OCI-LY1 (cell line): ENCODE results near the gene TTC3.
"Not testable (repeated sequence)": the region's sequence is repeated elsewhere in the genome, so short reads cannot be mapped to it uniquely, and the experiment has no call there.

ENCODE experiments used
- H2AFZ ChIP-seq: fragments of 200-600 bp; sonication (generic), shearing (Covaris generic); 2 replicates; pipeline ENCODE4 v1.6.0; 2014; ENCODE audit warnings: antibody characterized with exemption, mild to moderate bottlenecking, low read length
- H3F3A ChIP-seq: fragments of 200-600 bp; sonication (generic), shearing (Covaris generic); 2 replicates; pipeline ENCODE4 v1.6.0; 2014; ENCODE audit warnings: mild to moderate bottlenecking, antibody characterized with exemption, low read length, moderate library complexity; ENCODE audit not compliant: insufficient read depth
- H3K27ac ChIP-seq: fragments of 200-600 bp; sonication (generic); 2 replicates; pipeline ENCODE4 v1.5.1; 2014; ENCODE audit warnings: low read length, mixed run types, mild to moderate bottlenecking, low read depth; ENCODE audit not compliant: poor library complexity, severe bottlenecking
- H3K27me3 ChIP-seq: fragments of 200-600 bp; sonication (generic); 2 replicates; pipeline ENCODE4 v1.6.0; 2014; ENCODE audit warnings: antibody characterized with exemption, mild to moderate bottlenecking, low read length, moderate library complexity; ENCODE audit not compliant: insufficient read depth
- H3K36me3 ChIP-seq: fragments of 200-600 bp; sonication (generic); 2 replicates; pipeline ENCODE4 v1.6.1; 2014; ENCODE audit warnings: mild to moderate bottlenecking, antibody characterized with exemption, low read length, moderate library complexity, mixed read lengths; ENCODE audit not compliant: insufficient read depth
- H3K4me1 ChIP-seq: fragments of 200-600 bp; sonication (generic); 2 replicates; pipeline ENCODE4 v1.5.1; 2014; ENCODE audit warnings: mild to moderate bottlenecking, low read length, moderate library complexity; ENCODE audit not compliant: insufficient read depth, severe bottlenecking
- H3K4me2 ChIP-seq: fragments of 200-600 bp; sonication (generic), shearing (Covaris generic); 2 replicates; pipeline ENCODE4 v1.6.1; 2014; ENCODE audit warnings: low read length
- H3K4me3 ChIP-seq: fragments of 200-600 bp; sonication (generic); 2 replicates; pipeline ENCODE4 v1.5.1; 2014; ENCODE audit warnings: low read length, low read depth, mild to moderate bottlenecking, mixed read lengths; ENCODE audit not compliant: poor library complexity, severe bottlenecking
- H3K79me2 ChIP-seq: fragments of 200-600 bp; shearing (Covaris generic); 2 replicates; pipeline ENCODE4 v1.6.1; 2016; ENCODE audit warnings: mixed run types, low read length, mixed read lengths; ENCODE audit not compliant: insufficient read depth
- H3K9ac ChIP-seq: fragments of 200-600 bp; sonication (generic), shearing (Covaris generic); 2 replicates; pipeline ENCODE4 v1.6.1; 2014; ENCODE audit warnings: mild to moderate bottlenecking, low read length, mixed read lengths
- H3K9me2 ChIP-seq: fragments of 200-600 bp; sonication (generic), shearing (Covaris generic); 2 replicates; pipeline ENCODE4 v1.6.1; 2014; ENCODE audit warnings: low read depth, mild to moderate bottlenecking, low read length, mixed read lengths
- H3K9me3 ChIP-seq: fragments of 200-600 bp; shearing (Covaris generic); 2 replicates; pipeline ENCODE4 v1.6.1; 2014; ENCODE audit warnings: low read length, mixed read lengths
- H4K20me1 ChIP-seq: fragments of 200-600 bp; sonication (generic), shearing (Covaris generic); 2 replicates; pipeline ENCODE4 v1.6.0; 2016; ENCODE audit warnings: mild to moderate bottlenecking, low read length; ENCODE audit not compliant: insufficient read depth
- CTCF ChIP-seq: fragments of 200-600 bp; sonication (generic), shearing (Covaris generic); IDR thresholded peaks from 2 replicates; pipeline ENCODE4 v1.5.1; 2017; ENCODE audit warnings: mild to moderate bottlenecking, antibody characterized with exemption, low read length, moderate library complexity, mixed read lengths
- EZH2 ChIP-seq: fragments of 200-600 bp; sonication (generic), shearing (Covaris generic); IDR thresholded peaks from 2 replicates; pipeline ENCODE4 v1.8.0; 2017; ENCODE audit warnings: borderline replicate concordance, mixed run types, mild to moderate bottlenecking, antibody characterized with exemption, low read length, moderate library complexity, mixed read lengths

Gene TTC3

GRCh38 chr21:37139902-37140301, 66.8 kb downstream of the TTC3 start:
- TF ChIP-seq EZH2 (no peak), CTCF (no peak)
- Histone ChIP-seq H3K27me3 (no peaks in the 10 kb centered on the region), H3K9ac (no peak overlapping the region), H4K20me1 (no peaks in the 10 kb centered on the region), H3K27ac (no peak overlapping the region), H3F3A (no peaks in the 10 kb centered on the region), H3K9me3 (no peaks in the 10 kb centered on the region), H3K4me3 (no peak overlapping the region), H2AFZ (no peak overlapping the region), H3K9me2 (no peaks in the 10 kb centered on the region), H3K4me2 (no peak overlapping the region), H3K79me2 (no peaks in the 10 kb centered on the region), H3K4me1 (no peaks in the 10 kb centered on the region), H3K36me3 (peaks cover 64% of the 10 kb centered on the region)

- not testable (repeated sequence) for H3F3A ChIP-seq, H3K9ac ChIP-seq, H3K4me3 ChIP-seq, H3K4me2 ChIP-seq, H4K20me1 ChIP-seq, H3K27me3 ChIP-seq, H3K9me3 ChIP-seq, H2AFZ ChIP-seq, H3K79me2 ChIP-seq, H3K27ac ChIP-seq, H3K9me2 ChIP-seq, H3K4me1 ChIP-seq
- peaks cover 60% of the 10 kb centered on the region for H3K36me3 ChIP-seq
These were observed 70.3 kb downstream of the TTC3 start for GRCh38 chr21:37143392-37143791.

GRCh38 chr21:37145635-37146111, 72.6 kb downstream of the TTC3 start:
- Histone ChIP-seq H3F3A (no peaks in the 10 kb centered on the region), H3K9me2 (no peaks in the 10 kb centered on the region), H3K27ac (no peak overlapping the region), H3K4me3 (no peak overlapping the region), H2AFZ (no peak overlapping the region), H3K27me3 (no peaks in the 10 kb centered on the region), H3K4me1 (no peaks in the 10 kb centered on the region), H4K20me1 (no peaks in the 10 kb centered on the region), H3K36me3 (peaks cover 57% of the 10 kb centered on the region), H3K4me2 (no peak overlapping the region), H3K79me2 (no peaks in the 10 kb centered on the region), H3K9ac (no peak overlapping the region), H3K9me3 (no peaks in the 10 kb centered on the region)
- no peak for TF ChIP-seq EZH2
- TF ChIP-seq CTCF, result no peak
